Measurements from ENCODE around the gene PKNOX1.

DNA sequence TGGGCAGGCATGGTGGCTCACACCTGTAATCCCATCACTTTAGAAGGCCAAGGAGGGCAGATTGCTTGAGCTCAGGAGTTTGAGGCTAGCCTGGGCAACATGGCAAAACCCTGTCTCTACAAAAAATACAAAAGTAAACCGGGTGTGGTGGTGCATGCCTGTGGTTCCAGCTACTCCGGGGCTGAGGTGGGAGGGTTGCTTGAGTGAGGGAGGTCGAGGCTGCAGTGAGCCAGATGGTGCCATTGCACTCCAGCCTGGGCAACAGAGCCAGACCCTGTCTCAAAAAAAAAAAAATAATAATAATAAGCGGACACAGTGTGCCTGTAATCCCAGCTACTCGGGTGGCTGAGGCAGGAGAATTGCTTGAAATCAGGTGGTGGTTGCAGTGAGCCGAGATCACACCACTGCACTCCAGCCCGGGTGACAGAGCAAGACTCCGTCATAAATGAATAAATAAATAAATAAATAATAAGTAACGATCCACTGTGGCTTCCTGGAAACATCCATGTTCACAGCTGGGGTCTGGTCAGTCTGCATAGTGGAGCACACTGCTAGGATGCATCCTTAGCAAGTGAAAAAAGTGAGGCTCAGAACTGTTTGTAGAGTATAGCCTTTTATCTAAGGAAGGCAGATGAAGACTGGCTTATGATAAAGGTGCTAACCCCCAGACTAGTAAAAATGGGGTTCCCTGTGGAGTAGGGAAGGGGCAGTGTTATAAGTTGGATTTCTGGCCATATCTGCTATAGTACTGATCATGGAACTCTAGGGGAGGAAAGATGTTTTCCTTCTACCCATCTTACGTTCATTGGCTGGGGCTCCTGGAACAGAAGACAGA lies 15.7 kb downstream of the PKNOX1 start:
- TF ChIP-seq, protein P1, sequence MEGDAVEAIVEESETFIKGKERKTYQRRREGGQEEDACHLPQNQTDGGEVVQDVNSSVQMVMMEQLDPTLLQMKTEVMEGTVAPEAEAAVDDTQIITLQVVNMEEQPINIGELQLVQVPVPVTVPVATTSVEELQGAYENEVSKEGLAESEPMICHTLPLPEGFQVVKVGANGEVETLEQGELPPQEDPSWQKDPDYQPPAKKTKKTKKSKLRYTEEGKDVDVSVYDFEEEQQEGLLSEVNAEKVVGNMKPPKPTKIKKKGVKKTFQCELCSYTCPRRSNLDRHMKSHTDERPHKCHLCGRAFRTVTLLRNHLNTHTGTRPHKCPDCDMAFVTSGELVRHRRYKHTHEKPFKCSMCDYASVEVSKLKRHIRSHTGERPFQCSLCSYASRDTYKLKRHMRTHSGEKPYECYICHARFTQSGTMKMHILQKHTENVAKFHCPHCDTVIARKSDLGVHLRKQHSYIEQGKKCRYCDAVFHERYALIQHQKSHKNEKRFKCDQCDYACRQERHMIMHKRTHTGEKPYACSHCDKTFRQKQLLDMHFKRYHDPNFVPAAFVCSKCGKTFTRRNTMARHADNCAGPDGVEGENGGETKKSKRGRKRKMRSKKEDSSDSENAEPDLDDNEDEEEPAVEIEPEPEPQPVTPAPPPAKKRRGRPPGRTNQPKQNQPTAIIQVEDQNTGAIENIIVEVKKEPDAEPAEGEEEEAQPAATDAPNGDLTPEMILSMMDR (conservative IDR thresholded peaks at IDR 0.05 in 1 of 2, IDR thresholded peaks at IDR 0.05 in 1 of 2; ENCODE audit: extremely low read depth in 1 of 2, insufficient read depth in 1 of 2, low read depth in 1 of 2, low read length in 2 of 2), result no peak
- TF ChIP-seq EZH2 (IDR thresholded peaks at IDR 0.05; ENCODE audit: borderline replicate concordance, low read length), result no peak

Data from mammary epithelial cell (primary cell).